K562 (cell line): ENCODE measurements around the gene MYH9. TPM values are rescaled to one million over a fixed set of nuclear protein-coding genes. Genes with fewer than 3 reads are reported as not detected.

ENCODE experiments used
- ATF1 ChIP-seq, 2 experiments: fragments of 450-650 bp in 1 of 2; IDR thresholded peaks; 2 replicates each; pipeline ENCODE4 v1.6.1; 2016; ENCODE audit warnings: missing compliant biosample characterization in 1 of 2, missing genetic modification characterization in 1 of 2
- EHMT2 ChIP-seq: fragments of 450-650 bp; IDR thresholded peaks from 2 replicates; pipeline ENCODE4 v1.6.1; 2018; ENCODE audit warnings: antibody characterized with exemption
- JUN ChIP-seq, 2 experiments: sonication (generic) in 1 of 2; formaldehyde crosslinking in 1 of 2; IDR thresholded peaks; 2 replicates each; pipeline versions ENCODE4 v1.6.1 to v1.8.0; 2012 to 2022; ENCODE audit warnings: borderline replicate concordance in 2 of 2, mild to moderate bottlenecking in 2 of 2, improper control_type of control experiment in 1 of 2, low read depth in 1 of 2, low read length in 1 of 2, missing genetic modification reagents in 1 of 2
- KDM2B ChIP-seq: fragments of 250-450 bp; sonication (Bioruptor Pico); IDR thresholded peaks from 2 replicates; pipeline ENCODE4 v1.8.0; 2021; ENCODE audit warnings: mild to moderate bottlenecking, moderate library complexity
- KLF13 ChIP-seq: fragments of 450-650 bp; IDR thresholded peaks from 2 replicates; pipeline ENCODE4 v1.6.1; 2016; ENCODE audit warnings: missing genetic modification characterization, low read depth, mild to moderate bottlenecking, missing compliant biosample characterization, moderate library complexity, borderline replicate concordance
- MCM3 ChIP-seq: fragments of 450-650 bp; IDR thresholded peaks from 2 replicates; pipeline ENCODE4 v1.6.1; 2016
- MYBL2 ChIP-seq, 2 experiments: fragments of 450-650 bp in 1 of 2; sonication (generic) in 1 of 2; formaldehyde crosslinking in 1 of 2; IDR thresholded peaks; 2 replicates each; pipeline versions ENCODE4 v1.6.1 to v1.8.1; 2017 to 2022; ENCODE audit warnings: borderline replicate concordance in 1 of 2, inconsistent platforms in 1 of 2, low read depth in 1 of 2, mild to moderate bottlenecking in 1 of 2, missing genetic modification reagents in 1 of 2, moderate library complexity in 1 of 2
- NCOA6 ChIP-seq: fragments of 450-650 bp; IDR thresholded peaks from 2 replicates; pipeline ENCODE4 v1.6.1; 2017; ENCODE audit warnings: mild to moderate bottlenecking
- PHB ChIP-seq: fragments of 250-450 bp; sonication (Bioruptor Pico); IDR thresholded peaks from 2 replicates; pipeline ENCODE4 v1.5.0; 2021
- SLC30A9 ChIP-seq: fragments of 250-450 bp; sonication (Bioruptor Pico); IDR thresholded peaks from 2 replicates; pipeline ENCODE4 v1.8.0; 2022; ENCODE audit warnings: mild to moderate bottlenecking, moderate library complexity
- SP2 ChIP-seq: IDR thresholded peaks from 2 replicates; pipeline ENCODE4 v1.6.1; 2011; ENCODE audit warnings: mild to moderate bottlenecking, low read depth, low read length, moderate library complexity; ENCODE audit not compliant: poor library complexity, severe bottlenecking; ENCODE audit errors: extremely low read depth
- SRSF1 ChIP-seq: fragments of 200-400 bp; formaldehyde crosslinking; IDR thresholded peaks from 2 replicates; pipeline ENCODE4 v1.6.1; 2017; ENCODE audit warnings: mild to moderate bottlenecking, low read depth, low read length, moderate library complexity
- ZBTB17 ChIP-seq: fragments of 450-650 bp; formaldehyde crosslinking; IDR thresholded peaks from 2 replicates; pipeline ENCODE4 v1.4.0; 2020; ENCODE audit warnings: mild to moderate bottlenecking
- ZC3H11A ChIP-seq: IDR thresholded peaks from 2 replicates; pipeline ENCODE4 v1.6.1; 2012; ENCODE audit warnings: low read depth, low read length, improper control_type of control experiment
- ZFX ChIP-seq: sonication (generic); formaldehyde crosslinking; IDR thresholded peaks from 2 replicates; pipeline ENCODE4 v1.8.0; 2022; ENCODE audit warnings: mild to moderate bottlenecking, missing genetic modification reagents, moderate library complexity
- ZNF165 ChIP-seq: fragments of 250-450 bp; sonication (Bioruptor Pico); IDR thresholded peaks from 2 replicates; pipeline ENCODE4 v1.4.0; 2020; ENCODE audit warnings: borderline replicate concordance
- ZNF224 ChIP-seq: sonication (generic); formaldehyde crosslinking; IDR thresholded peaks from 2 replicates; pipeline ENCODE4 v1.8.0; 2022; ENCODE audit warnings: mild to moderate bottlenecking, missing genetic modification reagents
- ZNF584 ChIP-seq: fragments of 200-800 bp; sonication (Bioruptor generic); IDR thresholded peaks from 2 replicates; pipeline ENCODE4 v1.6.1; 2016; ENCODE audit warnings: low read depth, mild to moderate bottlenecking, missing genetic modification characterization, missing compliant biosample characterization
- polyA plus RNA-seq, 8 experiments: library from polyadenylated mRNA; depleted of rRNA in 4 of 8; stranded (reverse) in 5 of 8; unstranded in 3 of 8; fragments of >200 nt; fragmentation: Nextera tagmentation in 2 of 8; fragmentation: Illumina TruSeq in 1 of 8; extraction: Ambion mirVana in 2 of 8; extraction: Trizol in 1 of 8; gene quantifications; 2 replicates each; pipeline versions ENCODE4 v1.2.1 to v1.2.3, GENCODE V29; 2011 to 2014; ENCODE audit warnings: inconsistent platforms in 1 of 8, missing spikeins in 1 of 8
- total RNA-seq, 7 experiments: library from RNA; depleted of rRNA in 6 of 7; stranded (reverse); fragments of >200 nt in 6 of 7; fragmentation: Illumina TruSeq in 2 of 7; extraction: Trizol in 2 of 7; gene quantifications; 2 replicates each; pipeline versions ENCODE4 v1.2.1 to v1.2.3, GENCODE V29; 2011 to 2021; ENCODE audit warnings: low replicate concordance in 1 of 7
- TF ChIP-seq, protein P1 (sequence below): fragments of 250-450 bp; sonication (Bioruptor Pico); IDR thresholded peaks from 2 replicates; pipeline ENCODE4 v1.5.0; 2022; ENCODE audit warnings: mild to moderate bottlenecking
- TF ChIP-seq, protein P2 (sequence below): sonication (generic); formaldehyde crosslinking; IDR thresholded peaks from 2 replicates; pipeline ENCODE4 v1.8.0; 2022; ENCODE audit warnings: mild to moderate bottlenecking, missing genetic modification reagents, borderline replicate concordance
- TF ChIP-seq, protein P3 (sequence below): fragments of 250-450 bp; sonication (Bioruptor Pico); IDR thresholded peaks from 2 replicates; pipeline ENCODE4 v1.8.0; 2021; ENCODE audit warnings: mild to moderate bottlenecking, moderate library complexity

Gene MYH9
- total and polyA plus RNA-seq, 9 of the 15 experiments (the other 6 are each of a cell fraction or from before 2014, with no cell fraction given) = 0.71 to 111 (median 24.6) TPM

DNA sequence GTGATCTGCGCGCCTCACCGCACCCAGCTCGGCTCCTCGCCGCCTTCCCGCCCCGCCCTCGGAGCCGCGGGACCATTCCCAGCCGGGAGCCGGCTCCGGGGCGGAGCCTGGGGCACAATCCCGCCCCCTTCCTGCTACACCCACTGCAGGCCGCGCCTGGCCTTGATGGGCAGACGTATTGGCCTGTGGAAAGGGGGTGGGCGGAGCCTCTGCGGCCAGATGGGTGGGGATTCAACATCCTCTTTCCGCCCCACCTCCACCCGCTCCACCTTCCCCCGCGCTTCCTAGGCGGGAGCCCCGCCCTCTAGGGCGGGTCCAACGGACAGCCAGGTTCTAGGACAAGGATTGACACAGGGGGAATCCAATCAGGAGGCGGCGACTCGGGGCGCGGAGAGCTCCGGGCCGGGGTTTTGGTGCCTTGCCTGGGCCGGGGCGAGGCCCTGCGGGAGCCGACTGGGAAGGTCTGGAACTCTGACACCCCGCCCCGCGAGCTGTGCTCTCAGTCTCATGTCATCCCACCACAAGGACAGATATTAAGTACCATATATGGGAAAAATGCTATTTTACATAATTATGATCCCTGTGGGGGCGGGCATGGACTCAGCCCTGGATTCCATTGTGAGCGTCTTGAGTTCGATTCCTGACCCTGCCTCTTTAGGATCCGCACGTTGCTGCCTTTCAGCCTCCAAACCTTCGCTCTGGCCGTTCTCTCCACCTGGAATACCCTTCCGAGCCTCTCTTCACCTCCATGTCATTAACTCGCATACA is at the start of gene MYH9 (continued):
- TF ChIP-seq, protein P1, sequence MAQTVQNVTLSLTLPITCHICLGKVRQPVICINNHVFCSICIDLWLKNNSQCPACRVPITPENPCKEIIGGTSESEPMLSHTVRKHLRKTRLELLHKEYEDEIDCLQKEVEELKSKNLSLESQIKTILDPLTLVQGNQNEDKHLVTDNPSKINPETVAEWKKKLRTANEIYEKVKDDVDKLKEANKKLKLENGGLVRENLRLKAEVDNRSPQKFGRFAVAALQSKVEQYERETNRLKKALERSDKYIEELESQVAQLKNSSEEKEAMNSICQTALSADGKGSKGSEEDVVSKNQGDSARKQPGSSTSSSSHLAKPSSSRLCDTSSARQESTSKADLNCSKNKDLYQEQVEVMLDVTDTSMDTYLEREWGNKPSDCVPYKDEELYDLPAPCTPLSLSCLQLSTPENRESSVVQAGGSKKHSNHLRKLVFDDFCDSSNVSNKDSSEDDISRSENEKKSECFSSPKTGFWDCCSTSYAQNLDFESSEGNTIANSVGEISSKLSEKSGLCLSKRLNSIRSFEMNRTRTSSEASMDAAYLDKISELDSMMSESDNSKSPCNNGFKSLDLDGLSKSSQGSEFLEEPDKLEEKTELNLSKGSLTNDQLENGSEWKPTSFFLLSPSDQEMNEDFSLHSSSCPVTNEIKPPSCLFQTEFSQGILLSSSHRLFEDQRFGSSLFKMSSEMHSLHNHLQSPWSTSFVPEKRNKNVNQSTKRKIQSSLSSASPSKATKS (CRISPR knock-in tag) = no peak
- no peak for TF ChIP-seq PHB (CRISPR knock-in tag)
- no peak for TF ChIP-seq ATF1 (CRISPR knock-in tag; IDR thresholded peaks at IDR 0.05)
- TF ChIP-seq ATF1 (tag; IDR thresholded peaks at IDR 0.05) = peak; percentile 72
- no peak for TF ChIP-seq MCM3
- peak; percentile 57; the same call in 1 of the 2 replicates for TF ChIP-seq ZFX (CRISPR knock-in tag)
- no peak for TF ChIP-seq SLC30A9
- TF ChIP-seq ZC3H11A = no peak
- TF ChIP-seq, protein P2, sequence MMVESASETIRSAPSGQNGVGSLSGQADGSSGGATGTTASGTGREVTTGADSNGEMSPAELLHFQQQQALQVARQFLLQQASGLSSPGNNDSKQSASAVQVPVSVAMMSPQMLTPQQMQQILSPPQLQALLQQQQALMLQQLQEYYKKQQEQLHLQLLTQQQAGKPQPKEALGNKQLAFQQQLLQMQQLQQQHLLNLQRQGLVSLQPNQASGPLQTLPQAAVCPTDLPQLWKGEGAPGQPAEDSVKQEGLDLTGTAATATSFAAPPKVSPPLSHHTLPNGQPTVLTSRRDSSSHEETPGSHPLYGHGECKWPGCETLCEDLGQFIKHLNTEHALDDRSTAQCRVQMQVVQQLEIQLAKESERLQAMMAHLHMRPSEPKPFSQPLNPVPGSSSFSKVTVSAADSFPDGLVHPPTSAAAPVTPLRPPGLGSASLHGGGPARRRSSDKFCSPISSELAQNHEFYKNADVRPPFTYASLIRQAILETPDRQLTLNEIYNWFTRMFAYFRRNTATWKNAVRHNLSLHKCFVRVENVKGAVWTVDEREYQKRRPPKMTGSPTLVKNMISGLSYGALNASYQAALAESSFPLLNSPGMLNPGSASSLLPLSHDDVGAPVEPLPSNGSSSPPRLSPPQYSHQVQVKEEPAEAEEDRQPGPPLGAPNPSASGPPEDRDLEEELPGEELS (CRISPR knock-in tag) = no peak
- TF ChIP-seq KDM2B (CRISPR knock-in tag) = no peak
- no peak for TF ChIP-seq ZNF165 (CRISPR knock-in tag)
- TF ChIP-seq JUN (IDR thresholded peaks at IDR 0.05; ENCODE audit: borderline replicate concordance, low read depth, low read length) = peak; percentile 0; the same call in 1 of the 2 replicates
- no peak for TF ChIP-seq JUN (CRISPR knock-in tag; IDR thresholded peaks at IDR 0.05; ENCODE audit: borderline replicate concordance)
- TF ChIP-seq, protein P3, sequence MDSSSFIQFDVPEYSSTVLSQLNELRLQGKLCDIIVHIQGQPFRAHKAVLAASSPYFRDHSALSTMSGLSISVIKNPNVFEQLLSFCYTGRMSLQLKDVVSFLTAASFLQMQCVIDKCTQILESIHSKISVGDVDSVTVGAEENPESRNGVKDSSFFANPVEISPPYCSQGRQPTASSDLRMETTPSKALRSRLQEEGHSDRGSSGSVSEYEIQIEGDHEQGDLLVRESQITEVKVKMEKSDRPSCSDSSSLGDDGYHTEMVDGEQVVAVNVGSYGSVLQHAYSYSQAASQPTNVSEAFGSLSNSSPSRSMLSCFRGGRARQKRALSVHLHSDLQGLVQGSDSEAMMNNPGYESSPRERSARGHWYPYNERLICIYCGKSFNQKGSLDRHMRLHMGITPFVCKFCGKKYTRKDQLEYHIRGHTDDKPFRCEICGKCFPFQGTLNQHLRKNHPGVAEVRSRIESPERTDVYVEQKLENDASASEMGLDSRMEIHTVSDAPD (CRISPR knock-in tag) = no peak
- no peak for TF ChIP-seq MYBL2 (IDR thresholded peaks at IDR 0.05; ENCODE audit: low read depth)
- TF ChIP-seq MYBL2 (CRISPR knock-in tag; IDR thresholded peaks at IDR 0.05; ENCODE audit: borderline replicate concordance) = no peak
- TF ChIP-seq SP2 = peak; percentile 77
- no peak for TF ChIP-seq NCOA6
- TF ChIP-seq ZNF584 (CRISPR knock-in tag) = no peak
- TF ChIP-seq KLF13 = no peak
- TF ChIP-seq SRSF1 = no peak
- TF ChIP-seq ZBTB17 (CRISPR knock-in tag) = no peak
- no peak for TF ChIP-seq ZNF224 (CRISPR knock-in tag)
- TF ChIP-seq EHMT2 = no peak
